ENCODE results near the gene SCNM1. TPM values are rescaled to one million over a fixed set of nuclear protein-coding genes. Genes with fewer than 3 reads are reported as not detected.

SCNM1 gene
- total RNA-seq, 2 experiments from 2014 or later: 60.6 to 69.6 TPM

DNA sequence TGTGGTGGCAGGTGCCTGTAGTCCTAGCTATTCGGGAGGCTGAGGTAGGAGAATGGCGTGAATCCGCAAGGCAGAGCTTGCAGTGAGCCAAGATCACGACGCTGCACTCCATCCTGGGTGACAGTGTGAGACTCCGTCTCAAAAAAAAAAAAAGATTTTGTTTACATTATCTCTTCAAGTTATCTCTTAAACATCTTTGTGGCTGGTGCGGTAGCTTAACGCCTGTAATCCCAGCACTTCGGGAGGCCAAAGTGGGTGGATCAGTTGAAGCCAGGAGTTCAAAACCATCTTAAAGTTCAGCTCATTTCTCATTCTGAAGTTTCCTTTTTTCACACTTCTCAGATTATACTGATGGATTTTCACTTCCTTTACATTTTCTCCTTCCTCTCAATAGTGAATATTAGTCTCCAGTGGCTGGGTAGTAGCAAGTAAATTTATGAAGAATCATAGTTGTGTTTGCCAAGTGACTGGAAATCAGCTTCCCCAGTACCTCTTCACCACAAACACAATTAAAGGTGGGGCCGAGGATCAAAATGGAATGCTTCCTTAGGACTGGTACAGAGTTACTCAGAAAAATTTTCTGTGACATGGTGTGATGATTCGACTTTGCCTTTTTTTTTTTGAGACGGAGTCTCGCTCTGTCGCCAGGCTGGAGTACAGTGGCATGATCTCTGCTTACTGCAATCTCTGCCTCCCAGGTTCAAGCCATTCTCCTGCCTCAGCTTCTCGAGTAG lies 46.2 kb downstream of the SCNM1 start:
- DNase-seq (no peak), ATAC-seq (no peak)
- H3K9me3 Mint-ChIP-seq (ENCODE audit: low read depth): no peaks in the 10 kb centered on the region
- peaks cover 33% of the 10 kb centered on the region for H3K4me1 Mint-ChIP-seq
- H3K36me3 Mint-ChIP-seq: peaks cover 34% of the 10 kb centered on the region
- no peaks in the 10 kb centered on the region for H3K27me3 Mint-ChIP-seq
- CTCF ChIA-PET: interaction anchor here (0.8 to 1.9 kb wide), 2 partner anchors 40 to 112 kb away, joined by 4 to 5 read pairs; no protein-coding TSS in a partner anchor
- no peak overlapping the region for H3K4me3 Mint-ChIP-seq
- H3K27ac Mint-ChIP-seq: peak overlapping the region; percentile 16

DNA sequence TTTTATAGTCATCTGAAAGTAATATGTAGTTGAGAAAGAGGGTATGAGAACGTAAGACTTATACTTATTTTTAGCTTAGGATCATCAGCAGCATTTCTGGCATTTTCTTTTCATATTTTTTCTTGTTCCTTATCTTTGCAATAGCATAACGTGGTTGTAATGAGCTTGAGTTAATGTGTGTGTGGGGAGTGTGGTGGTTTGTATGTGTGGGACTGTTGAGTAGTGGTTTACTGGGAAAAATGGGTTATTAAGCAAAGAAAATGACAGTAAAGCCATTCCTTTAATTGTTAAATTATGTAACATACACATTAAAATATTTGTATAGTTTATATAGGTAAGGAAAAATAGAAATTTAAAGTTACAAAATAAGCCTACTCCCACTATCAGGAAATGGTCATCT lies 47.6 kb downstream of the SCNM1 start:
- Mint-ChIP-seq H3K36me3 (peaks cover 30% of the 10 kb centered on the region), H3K4me1 (peaks cover 34% of the 10 kb centered on the region), H3K27ac (no peak overlapping the region), H3K4me3 (no peak overlapping the region), H3K27me3 (no peaks in the 10 kb centered on the region), H3K9me3 (ENCODE audit: low read depth) (no peaks in the 10 kb centered on the region)
- CTCF ChIA-PET: no interaction called here
- no peak for DNase-seq
- ATAC-seq: no peak

Other genes with a start within 250 kb of the SCNM1 start
- 10 to 100 TPM; 61.5 to 67.6 TPM for gene SETDB1, start 239.8 kb upstream of the SCNM1 start, total RNA-seq
- 100 to 1,000 TPM; 144 to 170 TPM for gene CERS2, start 191.3 kb upstream of the SCNM1 start, total RNA-seq
- gene ANXA9, start 183.9 kb upstream of the SCNM1 start, total RNA-seq: under 1 TPM in 1 of 2 experiments, not detected in 1; 0.23 TPM
- gene MINDY1, start 159.2 kb upstream of the SCNM1 start, total RNA-seq: 1 to 10 TPM; 4.2 to 7.0 TPM
- gene PRUNE1, start 157.7 kb upstream of the SCNM1 start, total RNA-seq: 10 to 100 TPM; 14.7 to 17.4 TPM
- gene BNIPL, start 129.6 kb upstream of the SCNM1 start, total RNA-seq: 1 to 10 TPM; 1.0 to 2.0 TPM
- gene C1orf56, start 118.4 kb upstream of the SCNM1 start, total RNA-seq: 1 to 10 TPM; 1.2 to 2.0 TPM
- gene CDC42SE1, start 106.5 kb upstream of the SCNM1 start, total RNA-seq: 100 to 1,000 TPM; 214 to 235 TPM
- gene MLLT11, start 105.7 kb upstream of the SCNM1 start, total RNA-seq: 1 to 10 TPM; 4.1 to 5.0 TPM
- 10 to 100 TPM; 20.0 to 23.9 TPM for gene GABPB2, start 95.4 kb upstream of the SCNM1 start, total RNA-seq
- gene SEMA6C, start 19.5 kb upstream of the SCNM1 start, total RNA-seq: 1 to 10 TPM in 1 of 2 experiments, under 1 TPM in 1; 0.84 to 1.7 TPM
- 10 to 100 TPM; 14.5 to 17.6 TPM for gene TNFAIP8L2, start 9.5 kb upstream of the SCNM1 start, total RNA-seq
- 1 to 10 TPM; 4.4 to 4.9 TPM for gene LYSMD1, start 242 bp upstream of the SCNM1 start, total RNA-seq
- gene TMOD4, start 9.8 kb downstream of the SCNM1 start, total RNA-seq: 1 to 10 TPM; 2.9 to 3.6 TPM
- gene VPS72, start 24.1 kb downstream of the SCNM1 start, total RNA-seq: 10 to 100 TPM; 78.3 to 86.2 TPM
- 10 to 100 TPM; 55.2 to 70.3 TPM for gene PIP5K1A, start 32.4 kb downstream of the SCNM1 start, total RNA-seq
- 100 to 1,000 TPM; 187 to 223 TPM for gene PSMD4, start 88.6 kb downstream of the SCNM1 start, total RNA-seq
- gene ZNF687, start 116.2 kb downstream of the SCNM1 start, total RNA-seq: 10 to 100 TPM; 29.9 to 35.7 TPM
- gene PI4KB, start 161.3 kb downstream of the SCNM1 start, total RNA-seq: 10 to 100 TPM; 68.5 to 73.9 TPM
- gene RFX5, start 181.1 kb downstream of the SCNM1 start, total RNA-seq: 100 to 1,000 TPM; 109 to 139 TPM
- gene SELENBP1, start 206.6 kb downstream of the SCNM1 start, total RNA-seq: not detected
- 100 to 1,000 TPM; 284 to 365 TPM for gene PSMB4, start 233.4 kb downstream of the SCNM1 start, total RNA-seq